HG03025 (cell line): ENCODE data around the gene ZMIZ1.

Experiments used
- ATAC-seq: cut with Tn5 transposase; IDR thresholded peaks from one replicate; pipeline ENCODE4 v1.9.1; 2021; ENCODE audit warnings: mild to moderate bottlenecking, moderate library complexity; ENCODE audit not compliant: unreplicated experiment, low FRiP score

ZMIZ1 gene

DNA sequence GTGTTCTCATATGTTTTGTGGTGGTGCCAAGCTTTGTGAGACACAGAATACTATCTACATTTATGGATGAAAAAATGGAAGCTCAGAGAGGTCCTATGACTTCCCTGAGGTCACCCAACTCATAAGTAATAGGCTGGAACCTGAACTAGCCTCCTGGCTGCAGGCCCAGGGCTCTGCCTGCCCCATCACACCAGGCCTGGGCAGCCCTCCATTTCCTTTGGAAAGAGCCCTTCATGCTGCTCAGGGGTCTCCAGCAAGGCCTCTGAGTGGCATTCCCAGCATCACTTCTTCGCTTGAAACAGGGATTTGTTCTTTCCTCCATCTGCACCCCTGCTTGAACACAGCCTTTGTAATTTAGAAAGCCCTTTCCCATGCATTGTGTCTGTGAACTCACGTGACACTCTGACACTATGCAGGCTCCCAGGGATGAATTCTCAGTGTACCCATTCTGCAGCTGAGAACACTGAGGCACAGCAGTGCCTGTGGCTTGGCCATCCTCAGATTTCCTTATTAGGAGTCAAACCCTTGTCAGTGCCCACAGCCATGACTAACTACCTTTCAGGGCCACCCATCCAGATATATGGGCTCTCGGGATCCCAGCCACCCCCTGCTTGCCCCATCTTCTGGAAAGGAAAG is 150.7 kb downstream of the ZMIZ1 start:
- ATAC-seq = no peak

- no peak for ATAC-seq
Measured at GRCh38 chr10:79220307-79220706, 151.5 kb downstream of the ZMIZ1 start.

DNA sequence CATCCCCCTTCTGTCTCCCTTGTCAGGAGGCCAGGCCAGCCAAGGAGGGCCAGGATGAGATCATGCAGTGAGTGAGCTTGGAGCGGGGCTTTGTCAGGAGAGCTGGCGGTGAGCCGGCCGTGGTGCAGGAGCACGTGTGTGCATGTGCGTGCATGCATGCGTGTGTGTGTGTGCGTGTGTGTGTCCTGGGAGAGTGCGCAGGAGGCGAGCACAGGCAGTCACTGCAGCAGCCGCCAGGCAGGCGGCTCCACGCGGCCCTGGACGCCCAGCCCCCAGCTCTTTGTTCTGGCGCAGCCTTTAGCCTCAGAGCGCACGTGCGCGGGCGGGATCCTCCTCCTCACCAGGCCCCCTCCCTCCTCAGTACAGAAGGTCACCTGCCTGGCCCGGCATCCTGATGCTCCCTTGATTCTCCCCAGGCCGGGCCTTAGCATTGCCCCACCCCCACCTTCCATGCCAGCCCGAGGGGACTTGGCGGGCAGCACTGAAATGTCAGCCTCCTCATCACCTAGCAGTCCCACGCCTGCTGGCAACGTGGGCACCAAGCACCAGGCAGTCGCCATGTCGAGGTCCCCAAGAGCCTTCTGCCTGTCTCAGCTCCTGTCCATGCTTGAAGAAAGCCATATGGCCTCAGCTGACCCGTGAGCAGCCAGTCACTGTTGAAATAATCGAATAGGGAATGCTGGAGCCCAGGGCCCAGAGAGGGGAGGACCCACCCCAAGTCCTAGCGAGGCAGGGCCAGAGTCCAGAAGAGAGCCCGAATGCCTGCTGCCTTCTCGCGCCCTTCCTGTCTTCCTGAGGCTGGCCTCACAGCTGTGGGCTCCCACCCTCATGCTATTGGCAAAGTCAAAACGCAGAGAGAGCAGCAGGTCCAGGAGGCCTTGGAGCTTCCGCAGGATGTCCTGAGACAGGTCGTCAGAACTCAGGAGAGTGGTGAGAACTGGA is 152.6 kb downstream of the ZMIZ1 start:
- no peak for ATAC-seq

DNA sequence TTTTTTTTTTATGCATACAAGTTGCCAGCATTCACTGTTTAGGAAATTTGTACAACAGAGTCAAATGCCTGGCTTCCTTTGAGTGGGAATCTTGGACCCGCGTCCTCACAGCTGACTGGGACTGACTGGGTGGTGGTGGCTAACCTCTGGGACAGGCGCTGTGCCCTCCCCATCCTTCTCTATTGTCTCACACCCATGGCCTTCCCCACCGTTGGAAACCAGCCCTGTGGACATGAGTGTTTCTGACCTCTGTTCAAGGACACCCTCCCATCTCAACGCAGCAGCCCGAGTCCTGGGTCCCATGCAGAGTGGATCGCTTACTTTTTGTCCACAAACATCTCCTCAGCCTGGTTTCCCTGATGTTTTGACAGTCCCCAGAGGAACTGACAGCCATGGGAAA is 153.4 kb downstream of the ZMIZ1 start:
- no peak for ATAC-seq

DNA sequence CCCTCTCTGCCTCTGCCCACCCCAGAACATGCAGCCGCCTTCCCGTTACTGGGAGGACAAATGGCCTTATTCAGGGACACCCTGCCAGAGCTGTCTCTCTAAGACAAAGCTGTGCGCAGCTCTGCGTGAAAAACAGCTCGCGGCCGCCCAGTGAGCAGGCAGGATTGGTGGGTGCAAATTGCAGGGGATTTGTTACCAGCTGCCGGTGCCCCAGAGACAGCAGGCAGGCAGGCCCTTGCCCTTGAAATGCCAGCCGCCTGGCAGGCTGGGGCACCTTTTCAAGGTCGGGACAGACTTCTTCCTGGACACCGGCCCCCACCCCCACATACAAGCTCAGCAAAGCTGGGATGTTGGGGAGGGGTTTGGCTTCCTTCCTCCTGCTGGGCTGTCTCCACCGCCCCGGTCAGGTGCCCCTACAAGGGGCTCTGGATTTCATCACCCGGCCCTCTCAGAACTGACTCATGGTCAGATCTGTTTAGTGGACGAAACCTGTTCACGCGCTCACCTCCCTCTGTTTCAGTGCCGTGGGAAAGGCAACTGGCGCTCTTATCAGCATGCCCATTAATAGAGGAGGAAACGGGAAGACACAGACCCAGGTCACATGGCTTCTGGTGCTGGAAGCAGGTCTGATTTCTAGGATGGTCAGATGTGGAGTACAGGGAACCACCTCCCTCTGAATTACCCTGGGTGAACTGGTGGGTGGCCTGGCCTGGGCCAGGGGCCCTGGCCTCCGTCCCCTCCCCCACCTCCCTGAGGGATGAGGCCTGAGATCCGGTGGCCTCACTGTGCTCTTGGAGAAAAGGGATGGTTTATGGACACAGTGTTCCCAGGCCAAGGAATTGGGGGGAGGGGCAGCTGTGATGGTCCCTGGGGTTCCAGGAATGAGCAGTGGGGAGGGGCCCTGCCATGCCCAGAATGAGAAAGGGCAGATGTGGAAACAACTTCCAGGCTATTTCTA is 154.6 kb downstream of the ZMIZ1 start:
- ATAC-seq = no peak

DNA sequence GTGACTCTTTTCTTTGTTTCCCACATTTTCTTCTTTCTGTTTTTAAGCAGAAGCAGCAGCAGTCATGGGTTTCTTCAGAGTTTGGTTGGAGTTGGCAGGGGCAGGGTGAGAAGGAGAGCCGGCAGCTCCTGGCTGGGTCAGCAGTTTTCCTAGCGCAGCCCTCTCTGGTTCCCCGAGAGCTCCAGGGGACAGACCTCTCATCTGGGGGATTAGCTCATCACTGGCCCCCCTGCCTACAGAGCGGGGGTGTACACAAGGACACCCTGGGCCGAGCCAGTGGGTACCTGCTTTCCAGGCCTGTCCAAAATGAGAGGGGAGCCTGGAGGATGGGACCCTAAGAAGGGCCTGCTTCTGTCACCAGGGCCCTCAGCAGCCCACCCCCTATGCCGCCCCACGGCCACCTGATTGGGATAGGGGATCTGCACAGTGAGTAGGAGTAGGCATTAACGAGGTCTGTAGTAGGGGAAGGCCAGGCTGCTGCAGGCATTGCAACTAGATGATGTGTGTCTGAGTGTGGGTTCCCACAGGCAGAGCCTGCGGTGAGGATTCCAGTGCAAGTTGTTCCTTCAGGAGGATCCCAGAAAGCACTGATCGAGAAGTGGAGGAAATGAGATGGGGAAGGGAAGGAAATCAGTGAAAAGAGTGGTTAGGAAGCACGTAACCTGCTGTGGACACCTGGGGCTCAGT is 155.6 kb downstream of the ZMIZ1 start:
- ATAC-seq = no peak

DNA sequence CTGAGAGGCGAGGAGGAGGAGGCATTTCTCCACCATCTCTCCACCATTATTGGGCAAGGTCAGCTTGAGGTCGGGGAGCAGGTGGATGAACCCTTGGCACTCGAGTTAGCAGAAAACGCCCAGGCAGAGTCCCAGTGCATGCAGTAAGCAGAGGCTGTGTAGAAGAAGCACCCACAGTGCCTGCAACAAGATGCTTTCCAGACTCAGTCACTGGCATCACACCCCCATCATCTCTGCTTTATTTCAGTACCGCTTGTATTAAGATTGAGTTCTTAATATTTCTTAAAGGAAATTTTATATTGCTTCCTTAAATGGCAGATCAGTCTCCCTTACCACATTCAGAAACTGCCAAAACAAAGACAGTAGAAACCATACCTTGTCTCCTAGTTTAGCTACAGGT is 156.2 kb downstream of the ZMIZ1 start:
- no peak for ATAC-seq

- ATAC-seq = no peak
Measured at GRCh38 chr10:79226391-79227245, 157.9 kb downstream of the ZMIZ1 start.

DNA sequence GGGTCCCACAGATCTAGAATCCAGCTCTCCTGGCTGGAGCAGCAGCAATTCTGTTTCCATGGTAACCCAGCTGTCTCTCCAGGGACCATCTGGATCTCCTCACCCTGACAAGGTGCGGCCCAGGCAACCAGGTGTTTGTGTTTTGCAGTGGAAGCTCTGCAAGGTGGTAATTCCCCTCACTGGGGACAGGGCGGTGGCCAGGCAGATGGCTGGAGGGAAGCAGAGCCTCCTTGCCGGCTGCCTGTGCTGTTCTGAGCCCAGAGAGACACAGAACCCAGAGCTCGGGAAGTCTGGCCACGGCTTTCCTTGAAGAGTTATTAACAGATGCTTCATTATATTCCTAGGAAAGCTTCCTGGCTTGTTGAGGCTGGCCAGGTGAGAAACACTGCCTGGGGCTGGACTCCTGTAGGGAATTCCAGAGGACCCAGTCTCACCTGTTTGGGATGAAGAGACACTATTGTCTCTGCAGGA is 160.3 kb downstream of the ZMIZ1 start:
- no peak for ATAC-seq

DNA sequence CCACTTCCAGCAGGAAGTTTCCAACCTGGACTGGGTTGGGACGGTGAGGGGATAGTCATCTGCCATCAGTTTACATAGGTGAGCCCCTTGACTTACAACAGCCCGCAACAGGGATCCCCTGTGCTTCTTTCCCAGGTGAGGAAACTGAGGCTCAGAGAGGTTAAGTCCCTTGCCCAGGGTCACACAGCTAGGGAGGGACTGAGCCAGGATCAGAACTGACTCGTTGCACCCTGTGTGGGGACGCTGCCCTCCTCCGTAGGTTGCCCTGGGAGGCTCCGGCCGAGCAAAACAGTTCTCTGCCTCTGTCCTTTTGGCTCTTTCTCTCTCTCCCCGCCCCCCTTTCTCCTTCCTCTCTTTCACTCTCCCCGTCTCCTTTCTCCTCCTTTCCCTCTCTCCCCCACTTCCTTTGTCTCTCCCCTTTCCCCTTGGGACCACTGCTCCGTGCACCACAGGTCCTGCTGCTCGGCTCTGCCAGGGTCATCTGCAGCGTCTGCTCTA is 161.1 kb downstream of the ZMIZ1 start:
- no peak for ATAC-seq

DNA sequence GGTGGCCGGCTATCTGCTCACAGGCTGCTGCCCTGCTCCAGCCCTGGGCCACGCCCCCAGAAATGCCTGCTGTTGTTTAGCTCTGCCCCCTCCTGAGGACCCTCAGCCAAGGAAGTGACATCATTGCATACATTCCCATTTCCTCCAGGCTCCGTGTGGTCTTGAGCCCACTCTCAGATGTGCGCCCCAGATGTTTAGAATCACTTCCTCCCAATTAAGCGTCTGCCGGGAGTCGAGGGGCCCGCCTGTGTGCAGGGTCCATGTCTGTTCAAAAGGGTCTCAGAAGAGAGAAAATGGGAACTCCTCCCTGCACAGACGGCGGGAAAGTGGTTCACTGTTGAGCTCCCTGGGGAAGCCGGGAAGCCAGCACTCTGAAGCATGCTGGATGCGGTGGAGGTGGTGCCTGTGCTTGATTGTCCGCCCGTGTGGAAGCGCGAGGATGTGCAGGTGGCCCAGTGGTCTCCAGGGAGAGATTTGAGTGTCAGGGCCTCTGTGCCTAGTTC is 161.6 kb downstream of the ZMIZ1 start:
- no peak for ATAC-seq

DNA sequence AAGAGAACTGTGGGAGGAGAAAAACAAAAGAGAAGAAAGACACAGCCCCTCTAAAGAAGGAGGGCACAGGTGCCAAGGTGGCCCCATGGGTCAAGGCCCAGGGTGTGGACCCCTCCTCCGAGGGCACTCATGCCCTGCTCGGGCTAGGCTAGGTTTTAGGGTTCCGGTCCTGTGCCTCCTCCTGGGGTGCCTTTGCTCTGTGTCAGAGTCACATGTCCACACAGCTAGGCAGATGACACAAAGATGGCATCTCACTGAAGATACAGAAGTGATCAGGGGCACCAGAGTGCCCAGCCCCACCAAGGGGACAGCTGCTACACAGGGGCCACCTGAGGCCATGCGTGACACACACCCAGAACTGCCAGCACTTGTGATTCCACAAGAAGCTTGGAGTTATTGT is 162.1 kb downstream of the ZMIZ1 start:
- no peak for ATAC-seq

GRCh38 chr10:79231908-79232307 is 163.1 kb downstream of the ZMIZ1 start:
- ATAC-seq = no peak

DNA sequence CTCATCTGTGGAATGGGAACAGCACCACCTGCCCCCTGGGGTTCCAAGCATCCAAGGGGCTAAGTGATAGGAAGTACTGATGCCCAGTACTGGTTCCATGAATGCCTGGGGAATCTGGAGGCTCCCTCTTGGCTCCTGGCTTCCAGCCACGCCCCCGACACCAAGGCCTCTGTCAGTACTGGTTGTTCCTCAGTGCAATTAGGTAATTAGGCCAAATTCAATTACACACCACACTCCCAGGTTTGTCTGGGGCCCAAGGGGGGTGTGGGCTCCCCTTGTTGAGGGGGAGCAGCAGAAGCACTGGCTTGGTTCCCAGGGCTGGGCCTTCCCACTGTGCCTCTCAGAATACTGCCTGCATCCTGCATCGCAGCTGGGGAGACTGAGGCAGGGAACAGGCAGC is 164.1 kb downstream of the ZMIZ1 start:
- no peak for ATAC-seq

GRCh38 chr10:79234391-79235315 is 165.9 kb downstream of the ZMIZ1 start:
- ATAC-seq = no peak

- ATAC-seq = no peak
Measured at GRCh38 chr10:79235765-79236432, 167.1 kb downstream of the ZMIZ1 start.

- ATAC-seq = no peak
Measured at GRCh38 chr10:79236433-79236765, 167.6 kb downstream of the ZMIZ1 start.
